GM12878 (cell line): ENCODE results near the gene RBM42. TPM values are rescaled to one million over a fixed set of nuclear protein-coding genes. Genes with fewer than 3 reads are reported as not detected.

ENCODE experiments used
- ATAC-seq: fragments of 200-7000 bp; cut with Tn5 transposase; 3 replicates; pipeline ENCODE4 v1.9.1; 2020; ENCODE audit warnings: mild to moderate bottlenecking, moderate library complexity
- BruUV-seq: library from RNA; stranded (reverse); fragments of 400-500 nt; replicated peaks from 2 replicates; lab custom pipeline; 2021; lab: Mats Ljungman, UMichigan
- CTCF ChIA-PET: fragments of 300-600 bp; sonication (Branson Sonifier 250); formaldehyde crosslinking; extraction: SDS; loops from one replicate; lab custom pipeline; 2021; ENCODE audit warnings: inconsistent platforms; lab: Yijun Ruan, JAX
- POLR2A ChIA-PET: fragments of 350-600 bp; formaldehyde crosslinking; extraction: SDS; loops from one replicate; lab custom pipeline; 2021; ENCODE audit warnings: inconsistent platforms; lab: Charles Lee
- RAD21 ChIA-PET: fragments of 300-600 bp; sonication (Branson Sonifier 250); formaldehyde crosslinking; loops from one replicate; lab custom pipeline; 2023; ENCODE audit warnings: antibody characterized with exemption; ENCODE audit not compliant: unreplicated experiment; lab: Charles Lee
- SMC1A ChIA-PET: fragments of 300-600 bp; sonication (Branson Sonifier 250); formaldehyde crosslinking; loops from one replicate; lab custom pipeline; 2023; ENCODE audit not compliant: unreplicated experiment, uncharacterized antibody; lab: Charles Lee
- DNase-seq: peaks from one replicate; pipeline ENCODE4 v3.0.0-alpha.2; 2011; ENCODE audit warnings: low read depth, low spot score
- FAIRE-seq: peaks from 3 replicates; lab custom pipeline; 2011; peaks lifted over from hg19 to GRCh38; lab: Jason Lieb, UNC
- H2AFZ ChIP-seq: 2 replicates; pipeline ENCODE4 v1.6.0; 2011; ENCODE audit warnings: low read depth, low read length, control low read depth; ENCODE audit not compliant: control insufficient read depth
- H3K27ac ChIP-seq: 2 replicates; pipeline ENCODE4 v1.5.1; 2011; ENCODE audit warnings: control low read depth; ENCODE audit not compliant: control insufficient read depth, insufficient read depth
- H3K27me3 ChIP-seq, 2 experiments: replicated peaks in 1 of 2; 2 replicates each; pipeline versions ENCODE4 v1.6.0 to v1.6.1; 2011; ENCODE audit warnings: low read length in 1 of 2; ENCODE audit not compliant: control insufficient read depth in 2 of 2, insufficient read depth in 2 of 2
- H3K36me3 ChIP-seq, 2 experiments: 2 replicates each; pipeline ENCODE4 v1.5.1; 2011; ENCODE audit warnings: low read length in 1 of 2; ENCODE audit not compliant: control insufficient read depth in 2 of 2, insufficient read depth in 2 of 2
- H3K4me1 ChIP-seq: 2 replicates; pipeline ENCODE4 v1.6.1; 2011; ENCODE audit warnings: mild to moderate bottlenecking, low read length, moderate library complexity, mixed read lengths; ENCODE audit not compliant: control insufficient read depth, insufficient read depth
- H3K4me2 ChIP-seq: 2 replicates; pipeline ENCODE4 v1.6.0; 2011; ENCODE audit warnings: control low read depth; ENCODE audit not compliant: control insufficient read depth, insufficient read depth
- H3K4me3 ChIP-seq: fragments of 200-600 bp; sonication (generic); 2 replicates; pipeline ENCODE4 v1.5.1; 2016
- H3K79me2 ChIP-seq: 2 replicates; pipeline ENCODE4 v1.6.0; 2011; ENCODE audit warnings: low read length; ENCODE audit not compliant: control insufficient read depth, insufficient read depth
- H3K9ac ChIP-seq: 2 replicates; pipeline ENCODE4 v1.8.0; 2011; ENCODE audit warnings: low read length, control low read depth, mixed read lengths; ENCODE audit not compliant: control insufficient read depth, insufficient read depth
- H3K9me3 ChIP-seq: replicated peaks from 3 replicates; pipeline ENCODE4 v1.5.1; 2011; ENCODE audit warnings: mild to moderate bottlenecking, low read length; ENCODE audit not compliant: control insufficient read depth, insufficient read depth
- H4K20me1 ChIP-seq: 2 replicates; pipeline ENCODE4 v1.6.0; 2011; ENCODE audit not compliant: control insufficient read depth, insufficient read depth
- CEBPZ ChIP-seq: fragments of 150-350 bp; IDR thresholded peaks from 2 replicates; pipeline ENCODE4 v1.6.1; 2016; ENCODE audit warnings: low read depth, low read length
- NR2F1 ChIP-seq: fragments of 450-650 bp; conservative IDR thresholded peaks from 2 replicates; pipeline ENCODE4 v1.6.1; 2017; ENCODE audit warnings: mild to moderate bottlenecking
- PML ChIP-seq: IDR thresholded peaks from 2 replicates; pipeline ENCODE4 v1.6.1; 2012; ENCODE audit warnings: low read length, inconsistent platforms
- RAD51 ChIP-seq: fragments of 450-650 bp; IDR thresholded peaks from 2 replicates; pipeline ENCODE4 v1.6.1; 2016; ENCODE audit warnings: moderate library complexity, mild to moderate bottlenecking, inconsistent platforms
- STAT3 ChIP-seq: IDR thresholded peaks from 2 replicates; pipeline ENCODE4 v1.6.1; 2011; ENCODE audit warnings: low read depth, low read length, improper control_type of control experiment
- WGBS: methylation state at CpG from one replicate; pipeline ENCODE4 v1.1.6; 2016; ENCODE audit warnings: low lambda C conversion rate; ENCODE audit not compliant: insufficient replicate concordance, insufficient coverage; ENCODE audit errors: missing lambda C conversion rate; 5-methylcytosine and 5-hydroxymethylcytosine counted together
- in situ Hi-C: fragments of 300-500 bp; cut with MboI; formaldehyde crosslinking; loops from 9 replicates; pipeline ENCODE4 v1.14.3; 2018; ENCODE audit warnings: mixed read lengths
- intact Hi-C: fragments of 100-400 bp; cut with micrococcal nuclease; formaldehyde crosslinking; loops from one replicate; pipeline ENCODE4 v1.14.2; 2022; ENCODE audit not compliant: unreplicated experiment
- polyA plus RNA-seq, 11 experiments: library from polyadenylated mRNA; depleted of rRNA in 4 of 11; unstranded in 6 of 11; stranded (reverse) in 5 of 11; fragments of >200 nt; fragmentation: Nextera tagmentation in 4 of 11; fragmentation: Illumina TruSeq in 1 of 11; extraction: Ambion mirVana in 4 of 11; extraction: Trizol in 1 of 11; gene quantifications; 1 replicate in 1 of 11; 2 replicates in 10 of 11; pipeline versions ENCODE4 v1.2.1 to v1.2.3, GENCODE V29; 2011 to 2016; ENCODE audit warnings: inconsistent platforms in 2 of 11, missing spikeins in 2 of 11, low read depth in 1 of 11
- total RNA-seq, 4 experiments: library from RNA; depleted of rRNA in 3 of 4; stranded (reverse); fragments of >200 nt in 3 of 4; fragmentation: Illumina TruSeq in 1 of 4; extraction: Trizol in 1 of 4; gene quantifications; 2 replicates each; pipeline versions ENCODE4 v1.2.1 to v1.2.3, GENCODE V29; 2013 to 2021

RBM42 gene
- total and polyA plus RNA-seq, 10 of the 15 experiments (the other 5 are each of a cell fraction or from before 2014, with no cell fraction given) = 4.2 to 117 (median 48.5) TPM

GRCh38 chr19:35633727-35634440, 5.0 kb downstream of the RBM42 start:
- H3K9ac ChIP-seq = no peak overlapping the region
- ChIA-PET RAD21 (no interaction called here), SMC1A (interaction anchor here (0.6 kb wide), 1 partner anchor 61 kb away, joined by 3 read pairs; no protein-coding TSS in a partner anchor)

DNA sequence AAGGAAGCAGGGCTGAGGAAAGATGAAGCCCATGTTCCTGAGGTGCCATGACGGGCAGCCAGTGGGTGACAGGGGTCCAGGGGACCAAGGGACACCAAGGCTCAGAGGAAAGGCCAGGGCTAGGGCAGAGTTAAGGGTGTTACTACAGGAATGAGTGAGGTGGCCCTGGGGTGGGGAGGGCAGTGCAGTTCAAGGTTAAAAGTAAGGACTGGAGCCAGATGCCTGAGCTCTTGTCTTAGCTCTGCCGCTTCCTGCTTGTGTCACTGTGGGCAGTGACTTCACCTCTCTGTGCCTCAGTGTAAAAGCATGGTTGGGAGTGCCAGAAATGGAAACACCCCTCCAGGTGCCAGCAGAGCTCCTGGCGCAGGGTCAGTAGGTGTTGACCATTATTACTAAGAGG, 7.8 kb downstream of the RBM42 start:
- no peak for DNase-seq
- no peak overlapping the region for H3K4me3 ChIP-seq

More at GRCh38 chr19:35633727-35634440, 5.0 kb downstream of the RBM42 start:
- H3K27me3 ChIP-seq = no peaks in the 10 kb centered on the region
- DNase-seq = no peak
- H3K9me3 ChIP-seq = no peaks in the 10 kb centered on the region
- ATAC-seq = no peak
- H3K4me2 ChIP-seq = no peak overlapping the region
- no peak overlapping the region for H3K27ac ChIP-seq
- FAIRE-seq = no peak
- peaks cover 12 to 21% of the 10 kb centered on the region in 2 experiments; a peak in 3 of 4 replicates for H3K36me3 ChIP-seq
- H2AFZ ChIP-seq = no peak overlapping the region
- no peak for TF ChIP-seq PML
- ChIA-PET CTCF (no interaction called here), POLR2A (interaction anchor here (0.8 kb wide), 1 partner anchor 381 kb away, joined by 6 read pairs; no protein-coding TSS in a partner anchor)
- no peaks in the 10 kb centered on the region for H4K20me1 ChIP-seq
- no peak overlapping the region for H3K4me3 ChIP-seq
- no peaks in the 10 kb centered on the region; the same call in 1 of the 2 replicates for H3K4me1 ChIP-seq
- peaks cover 10% of the 10 kb centered on the region for H3K79me2 ChIP-seq
- in situ Hi-C loops (no loop called here), intact Hi-C loops (no loop called here)
- 98% methylated on average over 29 of the region's 29 CpGs for WGBS
- BruUV-seq = no TSS peak

More for the DNA sequence above, 7.8 kb downstream of the RBM42 start:
- Histone ChIP-seq H3K27me3 (no peaks in the 10 kb centered on the region), H3K9me3 (no peaks in the 10 kb centered on the region)
- no peak for FAIRE-seq
- in situ Hi-C loops = no loop called here
- TF ChIP-seq STAT3 (no peak), RAD51 (no peak), NR2F1 (no peak), CEBPZ (no peak)
- TF ChIP-seq, all 136 proteins: peak for 0
- POLR2A ChIA-PET = no interaction called here
- peaks cover 5% of the 10 kb centered on the region for H3K4me1 ChIP-seq
- H3K9ac ChIP-seq = no peak overlapping the region
- BruUV-seq = no TSS peak
- ATAC-seq = no peak
- no peak overlapping the region for H3K4me2 ChIP-seq
- peaks cover 12 to 21% of the 10 kb centered on the region in 2 experiments; a peak in 3 of 4 replicates for H3K36me3 ChIP-seq
- H2AFZ ChIP-seq = no peak overlapping the region
- H3K79me2 ChIP-seq = no peaks in the 10 kb centered on the region
- intact Hi-C loops = no loop called here
- no peak overlapping the region for H3K27ac ChIP-seq
- 76% methylated on average over 3 of the region's 3 CpGs for WGBS
- SMC1A ChIA-PET = interaction anchor here (1.2 kb wide), 1 partner anchor 10 kb away, joined by 5 read pairs; no protein-coding TSS in a partner anchor
- H4K20me1 ChIP-seq = no peaks in the 10 kb centered on the region
- RAD21 ChIA-PET = no interaction called here
- CTCF ChIA-PET = interaction anchor here (0.6 kb wide), 1 partner anchor 1390 kb away, joined by 3 read pairs; no protein-coding TSS in a partner anchor
